ENCODE results near the gene WWC2. TPM values are rescaled to one million over a fixed set of nuclear protein-coding genes. Genes with fewer than 3 reads are reported as not detected.
"Not testable (repeated sequence)": the region's sequence is repeated elsewhere in the genome, so short reads cannot be mapped to it uniquely, and the experiment has no call there.

The WWC2 gene
- total and polyA plus RNA-seq, 5 donors from 2014 or later = 0.14 to 0.51 (median 0.27) TPM; not detected in 1

GRCh38 chr4:183324056-183324455 lies 225.0 kb downstream of the WWC2 start:
- H3K4me3 ChIP-seq (ENCODE audit: low read depth, low read length); H3K27me3 ChIP-seq (ENCODE audit: control insufficient read depth, insufficient read depth, low read length); H3K27ac ChIP-seq (ENCODE audit: insufficient read depth, low read length, poor library complexity, severe bottlenecking); H3K27ac Mint-ChIP-seq; H3K27me3 Mint-ChIP-seq; H3K36me3 Mint-ChIP-seq; H3K9me3 Mint-ChIP-seq; H3K36me3 ChIP-seq (ENCODE audit: control insufficient read depth, insufficient read depth, low read length); ATAC-seq (ENCODE audit: low read depth in 2 of 2); H3K4me3 Mint-ChIP-seq; H3K9me3 ChIP-seq (ENCODE audit: control insufficient read depth in 2 of 2, low read length in 2 of 2); H3K4me1 Mint-ChIP-seq; H3K4me1 ChIP-seq (ENCODE audit: control insufficient read depth, insufficient read depth, low read length, poor library complexity, severe bottlenecking); DNase-seq: not testable (repeated sequence)

- Mint-ChIP-seq H3K4me1 (no peaks in the 10 kb centered on the region), H3K4me3 (no peak overlapping the region), H3K27me3 (peaks cover 8% of the 10 kb centered on the region), H3K36me3 (peaks cover 5% of the 10 kb centered on the region), H3K27ac (no peak overlapping the region), H3K9me3 (no peaks in the 10 kb centered on the region)
- DNase-seq (no peak), ATAC-seq (ENCODE audit: low read depth in 2 of 2) (no peak)
- no peaks in the 10 kb centered on the region for H3K4me1 ChIP-seq (ENCODE audit: control insufficient read depth, insufficient read depth, low read length, poor library complexity, severe bottlenecking)
- no peaks in the 10 kb centered on the region for H3K36me3 ChIP-seq (ENCODE audit: control insufficient read depth, insufficient read depth, low read length)
- H3K27ac ChIP-seq (ENCODE audit: insufficient read depth, low read length, poor library complexity, severe bottlenecking) = no peak overlapping the region
- H3K27me3 ChIP-seq (ENCODE audit: control insufficient read depth, insufficient read depth, low read length) = no peaks in the 10 kb centered on the region
- H3K4me3 ChIP-seq (ENCODE audit: low read depth, low read length) = no peak overlapping the region
- H3K9me3 ChIP-seq (ENCODE audit: control insufficient read depth in 2 of 2, low read length in 2 of 2) = no peaks in the 10 kb centered on the region
These were observed 225.6 kb downstream of the WWC2 start for GRCh38 chr4:183324619-183325018.

DNA sequence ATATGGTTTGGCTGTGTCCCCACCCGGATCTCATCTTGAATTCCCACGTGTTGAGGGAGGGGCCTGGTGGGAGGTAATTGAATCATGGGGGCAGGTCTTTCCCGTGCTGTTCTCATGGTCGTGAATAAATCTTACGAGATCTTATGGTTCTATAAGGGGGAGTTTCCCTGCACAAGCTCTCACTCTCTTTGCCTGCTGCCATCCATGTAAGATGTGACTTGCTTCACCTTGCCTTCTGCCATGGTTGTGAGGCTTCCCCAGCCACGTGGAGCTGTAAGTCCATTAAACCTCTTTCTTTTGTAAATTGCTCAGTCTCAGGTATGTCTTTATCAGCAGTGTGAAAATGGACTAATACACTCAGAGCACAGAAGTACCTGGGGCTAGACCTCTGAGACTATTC lies 227.3 kb downstream of the WWC2 start:
- not testable (repeated sequence) for H3K4me1 ChIP-seq (ENCODE audit: control insufficient read depth, insufficient read depth, low read length, poor library complexity, severe bottlenecking); H3K27me3 ChIP-seq (ENCODE audit: control insufficient read depth, insufficient read depth, low read length); H3K4me1 Mint-ChIP-seq; H3K27ac ChIP-seq (ENCODE audit: insufficient read depth, low read length, poor library complexity, severe bottlenecking); H3K27me3 Mint-ChIP-seq; H3K9me3 ChIP-seq (ENCODE audit: control insufficient read depth in 2 of 2, low read length in 2 of 2); ATAC-seq (ENCODE audit: low read depth in 2 of 2); DNase-seq; H3K9me3 Mint-ChIP-seq; H3K36me3 Mint-ChIP-seq; H3K36me3 ChIP-seq (ENCODE audit: control insufficient read depth, insufficient read depth, low read length); H3K4me3 Mint-ChIP-seq; H3K27ac Mint-ChIP-seq; H3K4me3 ChIP-seq (ENCODE audit: low read depth, low read length)

DNA sequence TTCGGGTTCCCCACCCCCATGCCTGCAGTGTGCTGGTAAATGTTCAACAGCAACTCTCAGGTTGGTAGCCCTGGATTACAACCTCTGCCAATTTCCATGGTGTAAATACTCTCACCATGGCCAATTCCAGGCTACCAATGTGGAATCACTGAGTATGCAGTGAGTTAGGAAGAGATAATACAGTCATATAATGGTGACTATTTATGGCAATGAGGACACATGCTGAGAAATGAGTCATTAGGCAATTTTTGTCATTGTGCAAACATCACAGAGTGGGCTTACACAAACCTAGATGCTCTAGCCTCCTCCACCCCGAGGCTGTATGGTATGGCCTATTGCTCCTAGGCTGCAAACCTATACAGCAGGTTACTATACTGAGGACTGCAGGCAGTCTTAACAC lies 227.8 kb downstream of the WWC2 start:
- no peaks in the 10 kb centered on the region for H3K4me1 ChIP-seq (ENCODE audit: control insufficient read depth, insufficient read depth, low read length, poor library complexity, severe bottlenecking)
- H3K36me3 Mint-ChIP-seq = peaks cover 5% of the 10 kb centered on the region
- no peaks in the 10 kb centered on the region for H3K4me1 Mint-ChIP-seq
- H3K4me3 ChIP-seq (ENCODE audit: low read depth, low read length) = no peak overlapping the region
- no peak overlapping the region for H3K4me3 Mint-ChIP-seq
- no peaks in the 10 kb centered on the region for H3K27me3 ChIP-seq (ENCODE audit: control insufficient read depth, insufficient read depth, low read length)
- H3K27me3 Mint-ChIP-seq = no peaks in the 10 kb centered on the region
- H3K9me3 Mint-ChIP-seq = no peaks in the 10 kb centered on the region
- DNase-seq = no peak
- H3K27ac Mint-ChIP-seq = no peak overlapping the region
- ATAC-seq (ENCODE audit: low read depth in 2 of 2) = no peak
- no peak overlapping the region for H3K27ac ChIP-seq (ENCODE audit: insufficient read depth, low read length, poor library complexity, severe bottlenecking)
- H3K36me3 ChIP-seq (ENCODE audit: control insufficient read depth, insufficient read depth, low read length) = no peaks in the 10 kb centered on the region
- H3K9me3 ChIP-seq (ENCODE audit: control insufficient read depth in 2 of 2, low read length in 2 of 2) = no peaks in the 10 kb centered on the region

GRCh38 chr4:183327827-183328226 lies 228.8 kb downstream of the WWC2 start:
- H3K4me3 ChIP-seq (ENCODE audit: low read depth, low read length) = no peak overlapping the region
- H3K27me3 ChIP-seq (ENCODE audit: control insufficient read depth, insufficient read depth, low read length) = no peaks in the 10 kb centered on the region
- no peaks in the 10 kb centered on the region for H3K27me3 Mint-ChIP-seq
- DNase-seq (no peak), ATAC-seq (ENCODE audit: low read depth in 2 of 2) (no peak)
- no peak overlapping the region for H3K27ac ChIP-seq (ENCODE audit: insufficient read depth, low read length, poor library complexity, severe bottlenecking)
- H3K27ac Mint-ChIP-seq = no peak overlapping the region
- H3K4me3 Mint-ChIP-seq = no peak overlapping the region
- H3K9me3 ChIP-seq (ENCODE audit: control insufficient read depth in 2 of 2, low read length in 2 of 2) = no peaks in the 10 kb centered on the region
- H3K9me3 Mint-ChIP-seq = no peaks in the 10 kb centered on the region
- no peaks in the 10 kb centered on the region for H3K4me1 Mint-ChIP-seq
- no peaks in the 10 kb centered on the region for H3K36me3 ChIP-seq (ENCODE audit: control insufficient read depth, insufficient read depth, low read length)
- H3K4me1 ChIP-seq (ENCODE audit: control insufficient read depth, insufficient read depth, low read length, poor library complexity, severe bottlenecking) = no peaks in the 10 kb centered on the region
- H3K36me3 Mint-ChIP-seq = peaks cover 5% of the 10 kb centered on the region

- H3K9me3 ChIP-seq (ENCODE audit: control insufficient read depth in 2 of 2, low read length in 2 of 2) = no peaks in the 10 kb centered on the region
- no peak overlapping the region for H3K27ac ChIP-seq (ENCODE audit: insufficient read depth, low read length, poor library complexity, severe bottlenecking)
- no peaks in the 10 kb centered on the region for H3K36me3 ChIP-seq (ENCODE audit: control insufficient read depth, insufficient read depth, low read length)
- H3K36me3 Mint-ChIP-seq = peaks cover 5% of the 10 kb centered on the region
- no peaks in the 10 kb centered on the region for H3K27me3 ChIP-seq (ENCODE audit: control insufficient read depth, insufficient read depth, low read length)
- ATAC-seq (ENCODE audit: low read depth in 2 of 2) (no peak), DNase-seq (no peak)
- H3K4me1 Mint-ChIP-seq = no peaks in the 10 kb centered on the region
- H3K4me3 ChIP-seq (ENCODE audit: low read depth, low read length) = no peak overlapping the region
- no peak overlapping the region for H3K4me3 Mint-ChIP-seq
- no peaks in the 10 kb centered on the region for H3K9me3 Mint-ChIP-seq
- H3K27ac Mint-ChIP-seq = no peak overlapping the region
- no peaks in the 10 kb centered on the region for H3K4me1 ChIP-seq (ENCODE audit: control insufficient read depth, insufficient read depth, low read length, poor library complexity, severe bottlenecking)
- H3K27me3 Mint-ChIP-seq = no peaks in the 10 kb centered on the region
These were observed 229.8 kb downstream of the WWC2 start for GRCh38 chr4:183328832-183329231.

- Mint-ChIP-seq H3K27ac (no peak overlapping the region), H3K9me3 (no peaks in the 10 kb centered on the region), H3K4me1 (no peaks in the 10 kb centered on the region), H3K4me3 (no peak overlapping the region), H3K27me3 (no peaks in the 10 kb centered on the region), H3K36me3 (peaks cover 5% of the 10 kb centered on the region)
- Histone ChIP-seq H3K9me3 (ENCODE audit: control insufficient read depth in 2 of 2, low read length in 2 of 2) (no peaks in the 10 kb centered on the region), H3K27me3 (ENCODE audit: control insufficient read depth, insufficient read depth, low read length) (no peaks in the 10 kb centered on the region), H3K4me1 (ENCODE audit: control insufficient read depth, insufficient read depth, low read length, poor library complexity, severe bottlenecking) (no peaks in the 10 kb centered on the region), H3K4me3 (ENCODE audit: low read depth, low read length) (no peak overlapping the region), H3K27ac (ENCODE audit: insufficient read depth, low read length, poor library complexity, severe bottlenecking) (no peak overlapping the region), H3K36me3 (ENCODE audit: control insufficient read depth, insufficient read depth, low read length) (no peaks in the 10 kb centered on the region)
- ATAC-seq (ENCODE audit: low read depth in 2 of 2) (no peak), DNase-seq (no peak)
These were observed 230.2 kb downstream of the WWC2 start for GRCh38 chr4:183329244-183329643.

DNA sequence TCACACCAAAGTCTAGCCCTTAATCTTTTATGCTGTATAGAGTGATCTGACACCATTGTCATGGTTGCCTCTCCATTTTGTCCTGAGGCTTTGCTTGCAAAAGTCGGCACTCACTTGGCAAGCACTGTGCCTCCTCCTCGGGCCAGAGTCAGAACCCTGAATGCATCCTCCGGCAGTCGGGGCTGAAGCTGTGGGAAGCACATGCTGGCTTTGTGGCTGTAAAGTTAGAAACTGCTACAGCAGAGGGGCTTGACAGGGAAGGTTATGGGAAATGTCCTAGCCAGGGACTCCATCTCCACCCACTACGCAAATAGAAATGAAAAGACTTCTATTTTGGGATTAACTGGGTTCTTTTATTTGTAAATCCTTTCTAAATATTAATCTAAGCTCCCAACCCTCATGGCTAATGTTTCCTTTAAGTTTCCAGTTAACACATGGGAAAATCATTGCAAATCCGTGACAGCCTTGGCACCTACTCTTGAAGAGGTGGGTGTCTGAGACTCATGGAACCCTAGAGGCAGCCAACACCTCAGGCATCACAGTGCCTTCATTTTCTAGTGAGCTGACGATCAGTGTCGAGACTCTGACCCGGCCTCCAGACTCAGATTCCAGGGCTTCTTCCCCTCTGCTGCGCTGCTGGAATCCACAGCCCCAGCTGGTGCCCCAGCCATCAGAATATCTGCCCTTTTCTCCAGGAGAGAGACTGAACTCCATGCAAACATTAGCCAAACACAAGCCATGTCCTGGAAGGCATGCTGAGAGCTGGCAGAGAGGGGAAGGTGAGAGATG lies 231.1 kb downstream of the WWC2 start:
- H3K27ac ChIP-seq (ENCODE audit: insufficient read depth, low read length, poor library complexity, severe bottlenecking) = no peak overlapping the region
- ATAC-seq (ENCODE audit: low read depth in 2 of 2) (no peak), DNase-seq (no peak)
- peaks cover 5% of the 10 kb centered on the region for H3K36me3 Mint-ChIP-seq
- H3K36me3 ChIP-seq (ENCODE audit: control insufficient read depth, insufficient read depth, low read length) = no peaks in the 10 kb centered on the region
- H3K4me3 Mint-ChIP-seq = no peak overlapping the region
- no peaks in the 10 kb centered on the region for H3K9me3 Mint-ChIP-seq
- H3K9me3 ChIP-seq (ENCODE audit: control insufficient read depth in 2 of 2, low read length in 2 of 2) = no peaks in the 10 kb centered on the region
- no peaks in the 10 kb centered on the region for H3K27me3 ChIP-seq (ENCODE audit: control insufficient read depth, insufficient read depth, low read length)
- H3K4me3 ChIP-seq (ENCODE audit: low read depth, low read length) = no peak overlapping the region
- H3K4me1 Mint-ChIP-seq = no peaks in the 10 kb centered on the region
- no peaks in the 10 kb centered on the region for H3K27me3 Mint-ChIP-seq
- H3K4me1 ChIP-seq (ENCODE audit: control insufficient read depth, insufficient read depth, low read length, poor library complexity, severe bottlenecking) = no peaks in the 10 kb centered on the region
- no peak overlapping the region for H3K27ac Mint-ChIP-seq
